Cortex of kidney (tissue), 1 donor: Measurements from ENCODE around the gene ST3GAL4.

Source experiments
- DNase-seq: peaks from one replicate; lab custom pipeline; 2025; lab: John Stamatoyannopoulos, UW

The ST3GAL4 gene

DNA sequence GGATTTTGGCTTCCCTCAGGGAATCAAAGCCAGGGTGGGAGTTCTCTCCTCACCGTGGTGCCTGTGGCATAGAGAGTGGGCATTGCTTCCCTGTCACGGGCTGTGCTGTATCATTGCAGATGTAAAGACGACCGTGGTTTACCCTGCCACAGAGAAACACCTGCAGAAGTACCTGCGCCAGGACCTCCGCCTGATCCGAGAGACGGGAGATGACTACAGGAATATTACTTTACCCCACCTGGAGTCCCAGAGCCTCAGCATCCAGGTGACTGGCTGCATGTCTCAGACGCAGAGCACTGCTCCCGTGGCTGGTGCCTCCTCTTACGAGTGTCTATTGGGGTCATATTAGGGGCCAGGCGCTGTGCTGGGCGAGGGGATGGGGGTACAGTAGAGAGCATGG is 24.2 kb upstream of the ST3GAL4 start:
- no peak for DNase-seq

DNA sequence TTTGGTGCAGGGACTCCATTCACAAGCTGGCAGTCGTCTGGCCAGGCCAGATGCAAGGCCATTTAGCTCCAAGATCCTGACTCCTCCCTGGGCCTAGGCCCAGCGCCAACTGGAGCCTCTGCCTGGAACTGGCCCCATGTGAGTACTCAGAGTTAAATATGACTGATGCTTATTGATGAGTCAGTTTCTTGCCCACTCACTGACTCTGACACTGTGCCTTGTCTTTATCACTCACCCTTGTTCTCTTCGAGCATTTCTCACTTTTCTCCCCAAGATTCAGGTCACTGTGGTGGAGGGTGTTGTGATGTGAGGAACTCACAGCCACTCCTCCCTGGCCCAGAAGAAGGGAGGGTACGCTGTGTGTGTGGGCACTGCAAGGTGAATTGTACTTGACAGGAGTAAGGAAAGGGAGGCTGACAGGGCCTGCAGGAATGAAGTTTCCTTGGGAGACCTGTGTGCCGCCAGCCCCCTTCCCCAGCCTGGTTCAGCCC is 23.2 kb upstream of the ST3GAL4 start:
- DNase-seq: no peak

DNA sequence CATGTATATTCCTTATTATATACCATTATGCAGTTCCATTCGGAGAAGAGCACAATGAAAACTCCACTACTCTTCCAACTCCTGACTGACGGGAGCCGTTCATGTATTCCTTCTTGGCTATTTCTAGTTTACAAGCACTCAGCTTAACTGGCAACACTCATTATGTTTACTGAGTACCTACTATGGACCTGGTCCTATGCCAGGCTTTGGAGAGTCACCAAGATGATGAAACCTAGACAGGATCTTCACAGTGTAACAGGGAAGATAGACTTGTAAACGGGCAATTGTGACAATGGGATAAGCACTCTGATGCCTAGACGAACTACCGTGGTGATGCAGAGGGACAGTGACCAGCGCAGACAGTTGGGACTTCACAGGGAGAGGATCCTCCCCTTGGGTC is 22.3 kb upstream of the ST3GAL4 start:
- DNase-seq: no peak

DNA sequence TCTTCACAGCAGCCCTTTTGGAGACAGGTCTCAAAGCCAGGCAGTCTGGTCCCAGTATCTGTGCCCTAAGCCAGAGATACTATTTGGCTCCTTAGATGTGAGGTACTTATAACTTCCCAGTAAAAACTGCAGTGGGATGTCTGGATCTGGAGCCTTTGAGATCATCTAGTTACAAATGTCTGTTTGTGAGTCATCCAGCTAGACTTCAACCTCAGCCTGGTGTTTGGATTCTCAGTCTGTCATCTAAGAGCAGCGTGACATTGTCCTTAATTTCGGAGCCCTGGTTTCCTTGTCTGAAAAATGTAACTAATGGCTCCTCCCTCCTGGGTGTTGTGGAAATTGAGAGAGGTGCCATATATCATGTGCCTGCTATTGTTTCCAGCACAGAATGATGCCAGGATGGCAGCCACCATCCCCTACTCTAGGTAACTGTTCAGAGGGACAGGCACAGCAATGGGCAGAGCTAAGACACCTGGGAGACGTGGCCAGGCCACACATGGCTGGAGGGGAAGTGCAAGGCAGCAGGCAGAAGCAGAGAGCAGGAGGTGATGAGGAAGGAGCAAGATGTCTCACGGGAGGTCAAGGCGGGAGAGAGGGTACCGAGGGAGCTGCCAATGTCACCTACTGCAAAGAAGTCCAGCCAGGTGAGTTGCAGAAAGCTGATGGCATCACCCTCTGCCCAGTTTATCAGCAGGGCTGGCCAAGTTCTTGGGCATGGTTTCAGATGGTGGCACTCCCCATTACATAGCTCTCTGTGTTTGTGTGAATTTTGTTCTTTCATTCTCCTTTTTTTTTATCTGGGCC is 20.6 kb upstream of the ST3GAL4 start:
- DNase-seq: no peak

DNA sequence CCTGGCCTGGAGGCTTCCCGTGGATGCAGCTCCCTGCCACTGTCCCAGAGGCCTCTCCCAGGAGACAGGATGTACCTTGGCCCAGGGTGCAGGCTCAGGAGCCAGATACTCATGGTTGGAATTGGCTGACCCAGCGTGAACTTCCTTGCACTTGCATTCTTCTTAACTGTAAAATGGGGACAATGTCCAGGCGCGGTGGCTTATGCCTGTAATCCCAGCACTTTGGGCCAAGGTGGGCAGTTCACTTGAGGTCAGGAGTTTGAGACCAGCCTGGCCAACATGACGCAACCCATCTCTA is 20.1 kb upstream of the ST3GAL4 start:
- DNase-seq: no peak

DNA sequence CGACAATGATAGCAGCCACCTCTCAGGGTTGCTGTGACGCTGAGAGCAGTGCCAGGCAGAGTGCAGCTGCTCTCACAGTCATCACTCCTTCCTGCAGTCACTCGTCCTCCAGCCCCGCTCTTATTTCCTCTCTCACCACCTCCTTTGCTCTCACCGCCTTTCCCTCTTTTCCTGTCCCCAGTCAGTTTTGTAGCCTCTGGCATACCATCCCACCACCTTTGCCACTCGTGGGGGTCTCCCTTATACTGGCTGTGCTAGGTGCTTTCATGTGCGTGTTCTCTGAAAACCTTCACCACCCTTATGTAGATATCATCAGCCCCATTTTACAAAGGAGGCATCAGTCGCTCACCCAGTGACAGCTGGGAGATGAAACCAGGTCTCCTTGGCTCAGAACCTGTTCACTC is 19.3 kb upstream of the ST3GAL4 start:
- DNase-seq: no peak

DNA sequence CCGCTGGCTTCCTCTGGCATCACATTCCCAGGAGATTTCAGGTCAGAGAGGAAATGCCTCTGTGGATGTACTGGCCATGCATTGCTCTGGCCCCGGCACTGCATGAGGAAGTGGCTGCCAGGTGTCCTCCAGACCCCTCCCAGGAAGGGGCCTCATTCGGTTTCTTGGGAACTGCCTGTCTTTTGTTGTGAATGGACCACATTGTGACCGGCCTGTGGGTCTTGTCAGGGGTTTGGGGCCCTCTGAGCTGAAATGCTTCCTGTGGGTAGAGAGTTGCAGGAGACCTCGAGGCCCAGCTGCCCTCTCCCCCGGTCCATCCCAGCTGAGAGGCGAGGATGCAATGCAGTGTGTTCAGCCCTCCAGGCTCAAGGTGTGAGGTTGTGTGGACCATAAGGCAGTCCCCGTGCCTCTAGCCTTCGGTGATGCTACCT is 18.8 kb upstream of the ST3GAL4 start:
- DNase-seq: no peak

DNA sequence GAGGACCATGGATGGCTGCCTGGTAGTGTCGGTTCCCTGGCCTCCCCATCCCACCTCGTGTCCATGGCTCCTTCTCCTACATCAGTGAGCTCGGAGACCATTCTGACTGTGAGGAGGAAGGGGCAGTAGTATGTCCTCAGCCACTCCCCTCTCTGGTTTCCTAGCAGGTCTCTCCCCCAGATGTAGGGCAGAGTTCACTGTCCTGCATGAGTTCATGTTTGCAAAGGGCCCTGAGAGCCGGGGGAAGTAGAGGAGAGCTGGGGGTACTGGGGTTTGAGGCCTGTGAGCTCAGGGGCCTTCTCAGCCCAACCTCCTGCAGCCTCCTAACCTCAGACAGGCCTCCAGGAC is 18.4 kb upstream of the ST3GAL4 start:
- no peak for DNase-seq

DNA sequence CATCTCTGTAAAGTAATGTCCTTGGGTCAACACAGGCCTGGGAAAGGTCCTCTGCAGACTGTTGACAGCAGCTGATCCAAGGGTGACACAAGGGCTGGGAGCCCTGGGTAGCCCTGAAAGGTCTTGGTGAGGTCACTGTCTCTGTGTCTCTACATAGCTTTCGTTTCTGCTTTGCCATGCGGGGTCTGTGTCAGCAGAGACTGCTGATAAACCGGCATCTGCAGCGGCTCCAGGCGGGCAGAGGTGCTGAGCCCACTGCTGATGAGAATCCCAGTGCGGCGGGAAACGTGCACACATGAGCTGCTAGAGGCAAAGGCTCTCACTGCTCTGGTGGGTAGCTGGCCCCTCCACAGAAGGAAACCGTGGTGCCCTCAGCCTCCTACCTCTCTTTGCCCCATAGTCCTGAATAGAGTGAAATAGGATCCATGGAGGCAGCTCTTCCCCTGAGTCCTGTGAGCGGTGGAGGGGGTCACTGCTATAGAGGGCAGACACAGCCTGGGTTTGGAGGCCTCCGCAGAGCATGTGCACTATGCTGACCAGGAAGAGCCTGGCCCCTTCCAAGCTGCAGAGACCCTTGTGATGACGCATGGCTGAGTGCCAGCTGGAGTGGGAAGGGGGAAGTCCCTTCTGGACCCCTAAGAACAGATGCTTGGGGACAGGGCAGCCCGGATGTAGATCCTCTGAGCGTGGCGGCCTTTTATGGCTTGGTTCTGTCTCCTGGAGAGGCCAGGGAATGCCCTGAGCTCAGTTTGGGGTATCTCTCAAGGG is 17.8 kb upstream of the ST3GAL4 start:
- no peak for DNase-seq

DNA sequence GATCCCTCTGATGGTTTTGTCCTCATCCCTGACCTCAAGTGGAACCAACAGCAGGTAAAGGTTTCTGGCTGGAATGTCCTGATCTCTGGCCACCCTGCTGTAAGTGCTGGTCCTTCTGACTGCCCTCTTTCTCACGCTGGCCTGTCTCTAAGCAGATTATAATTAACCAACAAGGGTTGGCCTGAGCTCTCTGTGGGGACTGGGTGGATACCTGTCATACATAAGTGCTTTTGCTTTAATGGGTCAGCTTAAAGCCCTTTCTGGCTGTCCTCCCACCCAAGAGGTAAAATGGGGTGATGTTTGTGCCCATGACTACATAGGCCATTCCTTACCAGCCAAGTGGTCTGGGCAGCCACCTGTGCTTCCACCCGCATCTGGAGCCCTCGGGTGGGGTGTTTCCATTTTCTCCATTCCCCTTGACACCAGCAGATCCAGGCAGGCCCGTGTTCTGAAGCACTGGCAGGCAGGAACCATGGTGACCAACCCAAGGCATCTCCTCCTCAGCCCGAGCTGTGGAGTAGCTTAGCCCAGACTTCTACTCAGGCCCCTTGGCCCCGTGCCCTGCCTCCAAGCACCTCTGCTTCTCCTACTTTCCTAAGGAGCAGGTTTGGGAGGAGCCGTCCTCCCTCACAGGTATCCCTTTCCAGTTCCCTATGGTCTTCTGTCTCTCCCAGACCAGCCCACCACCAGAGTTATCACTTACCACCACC is 17.0 kb upstream of the ST3GAL4 start:
- no peak for DNase-seq

DNA sequence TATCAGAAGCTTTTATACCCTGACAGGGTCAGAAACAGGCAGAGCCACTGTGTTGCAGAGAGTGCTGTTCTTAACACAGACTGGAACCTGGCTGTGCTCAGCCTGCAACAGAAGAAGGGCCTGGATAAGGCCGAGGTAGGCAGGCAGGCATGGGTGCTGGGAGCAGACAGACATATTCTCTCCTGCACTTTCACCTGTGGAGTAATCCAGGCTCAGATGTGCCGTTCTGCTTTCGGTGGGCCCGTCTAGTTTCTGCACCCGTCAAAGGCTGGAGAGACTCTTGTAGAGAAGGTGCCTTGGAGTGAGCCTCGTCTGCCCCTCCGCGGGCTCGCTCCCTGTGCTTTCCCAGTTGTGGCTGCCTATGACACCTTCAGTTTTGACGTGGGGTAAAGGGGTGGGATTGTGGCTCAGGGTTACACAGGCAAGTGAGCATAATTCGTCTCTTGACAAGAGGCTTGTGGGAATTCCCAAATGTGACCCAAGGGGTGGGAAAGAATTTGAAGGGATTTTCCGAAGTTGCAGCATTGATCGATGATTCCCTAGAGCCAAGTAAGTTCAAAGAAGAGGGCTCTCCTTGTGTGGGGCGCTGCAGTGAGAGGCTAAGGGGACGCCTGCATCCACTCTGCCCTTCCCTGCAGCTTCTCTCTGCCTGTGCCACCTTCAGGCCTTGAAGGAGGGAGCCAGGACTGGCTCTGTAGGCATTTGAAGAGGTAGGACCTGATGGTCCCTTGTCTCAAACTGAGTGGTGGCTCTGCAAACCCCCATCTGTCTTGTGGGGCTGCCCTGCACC is 16.2 kb upstream of the ST3GAL4 start:
- no peak for DNase-seq

DNA sequence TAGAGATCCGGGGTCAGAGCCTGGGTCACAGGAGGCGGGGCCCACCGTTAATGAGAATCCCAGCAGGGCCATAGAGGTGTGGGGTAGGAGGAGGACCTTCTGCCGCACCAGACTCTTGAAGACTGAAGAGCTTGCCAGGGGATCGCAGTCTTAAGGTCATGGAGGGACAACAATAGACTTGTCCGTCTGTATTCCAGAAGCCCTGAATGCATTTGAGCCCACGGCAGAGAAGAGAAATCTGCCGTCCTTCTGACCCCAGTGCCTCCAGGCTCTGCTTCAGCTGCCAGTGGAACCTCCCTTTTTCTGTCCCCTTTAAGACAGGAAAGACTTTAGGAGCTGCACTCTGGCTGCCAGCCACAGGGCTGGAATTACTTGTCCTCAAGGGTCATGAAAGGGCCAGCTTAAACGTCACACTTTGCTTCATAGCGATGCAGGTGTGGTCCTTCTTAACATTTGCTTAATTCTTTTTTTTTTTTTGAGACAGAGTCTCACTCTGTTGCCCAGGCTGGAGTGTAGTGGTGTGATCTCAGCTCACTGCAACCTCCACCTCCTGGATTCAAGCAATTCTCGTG is 15.5 kb upstream of the ST3GAL4 start:
- no peak for DNase-seq

DNA sequence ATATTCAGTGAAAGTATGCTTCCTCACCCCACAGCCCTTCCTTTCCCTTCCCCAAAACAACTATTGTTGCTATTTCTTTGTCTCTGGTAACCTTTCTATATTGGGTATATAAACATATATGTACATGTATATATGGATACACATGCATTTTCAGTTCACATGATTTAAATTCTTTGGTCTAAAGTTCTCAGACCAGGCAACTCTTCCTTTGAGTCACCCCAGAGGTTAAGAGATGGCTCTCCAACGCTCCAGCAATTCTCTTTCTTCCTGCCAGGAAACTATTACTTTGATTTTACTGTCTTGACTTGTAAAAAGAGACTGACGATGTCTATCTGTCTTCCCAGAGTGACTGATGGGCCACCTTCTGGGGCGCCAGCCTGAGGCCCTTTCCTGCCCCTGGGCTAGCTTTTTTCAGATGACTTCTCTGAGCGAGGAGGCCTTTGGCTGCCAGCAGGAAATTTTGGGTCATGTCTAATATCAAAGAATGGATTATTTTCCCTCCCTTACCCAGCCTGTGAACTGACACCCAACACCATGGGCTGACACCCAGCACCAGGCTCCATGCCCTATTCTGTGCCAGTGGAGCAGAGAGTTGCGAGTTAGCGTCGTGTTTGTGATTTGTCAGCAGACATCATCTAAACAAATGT is 14.4 kb upstream of the ST3GAL4 start:
- no peak for DNase-seq

DNA sequence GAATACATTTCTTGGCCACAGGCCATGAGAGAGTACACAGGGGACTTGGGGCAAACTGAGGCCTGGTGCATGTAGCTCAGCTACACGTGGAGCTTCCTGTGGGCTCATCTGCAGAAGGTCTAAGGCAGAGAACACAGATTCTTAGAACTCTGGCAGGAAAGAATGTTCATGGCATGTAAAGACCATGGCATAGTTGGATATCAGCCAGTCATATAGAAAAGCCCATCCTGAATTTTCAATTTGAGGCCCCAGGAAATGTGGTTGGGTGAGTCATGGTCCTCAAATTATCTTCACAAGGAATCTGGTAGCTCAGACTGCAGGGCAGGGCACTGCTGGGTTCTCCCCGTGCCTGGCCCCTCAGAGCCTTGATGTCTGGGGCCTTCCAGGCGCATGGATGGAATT is 13.7 kb upstream of the ST3GAL4 start:
- no peak for DNase-seq

DNA sequence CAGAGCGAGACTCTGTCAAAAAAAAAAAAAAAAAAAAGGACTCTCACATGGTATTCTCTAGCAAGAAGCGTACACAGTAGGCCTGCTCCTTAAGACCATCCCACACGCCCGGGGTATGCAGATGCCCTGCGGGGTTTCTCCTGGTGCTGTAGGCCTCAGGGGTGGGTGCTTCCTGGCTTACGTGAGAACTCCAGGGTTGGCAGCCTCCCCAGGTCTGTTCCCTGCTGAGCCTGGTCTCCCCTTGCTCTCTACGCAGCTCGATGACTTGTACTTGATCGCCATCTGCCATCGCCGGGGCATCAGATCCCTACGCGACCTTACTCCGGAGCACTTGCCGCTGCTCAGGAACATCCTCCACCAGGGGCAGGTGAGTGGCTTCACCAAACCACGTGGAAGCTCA is 12.4 kb upstream of the ST3GAL4 start:
- DNase-seq: no peak

DNA sequence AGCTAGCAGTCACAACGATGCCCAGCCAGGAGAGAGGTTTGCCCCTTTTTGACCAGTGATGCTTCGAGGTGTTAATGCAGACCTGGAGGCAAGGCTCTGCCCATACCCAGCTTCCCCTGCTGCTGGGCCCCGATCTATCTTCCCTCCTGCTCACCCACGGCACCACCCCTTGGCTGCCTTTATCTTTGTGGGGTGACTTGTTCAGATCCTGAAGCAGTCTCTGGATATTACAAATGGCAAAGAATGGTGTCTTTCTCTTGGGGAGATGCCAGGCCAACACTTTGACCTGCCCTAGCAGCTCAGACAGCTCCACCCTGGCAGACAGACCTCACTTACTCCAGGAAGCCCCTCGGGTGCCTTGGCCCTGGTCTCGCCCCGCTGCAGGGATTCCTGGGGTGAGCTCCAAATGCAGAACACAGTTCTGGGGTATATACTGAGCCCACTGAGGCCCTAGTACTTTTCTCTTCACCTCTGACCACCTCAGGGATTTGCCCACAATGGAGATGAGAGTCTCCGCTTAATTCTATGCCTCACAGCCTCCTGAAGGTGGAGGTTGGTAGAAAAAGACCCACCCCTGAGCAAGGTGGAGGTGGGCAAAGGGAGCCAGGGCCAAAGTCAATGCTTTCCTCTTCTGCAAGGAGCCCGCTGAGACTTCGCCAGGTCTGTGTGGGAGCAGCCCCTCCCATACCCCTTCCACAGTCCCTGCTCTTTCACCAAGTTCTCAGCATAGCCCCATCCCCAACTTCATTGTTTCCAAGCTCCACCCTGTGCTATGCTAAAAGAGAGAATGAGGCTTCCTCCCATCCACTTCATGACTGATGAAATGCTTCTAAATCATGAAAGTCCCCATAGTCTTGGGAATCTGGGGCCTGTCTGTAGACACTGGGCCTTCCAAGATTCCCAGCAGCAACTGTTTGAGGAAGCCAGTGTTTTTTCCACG is 11.1 kb upstream of the ST3GAL4 start:
- DNase-seq: no peak

DNA sequence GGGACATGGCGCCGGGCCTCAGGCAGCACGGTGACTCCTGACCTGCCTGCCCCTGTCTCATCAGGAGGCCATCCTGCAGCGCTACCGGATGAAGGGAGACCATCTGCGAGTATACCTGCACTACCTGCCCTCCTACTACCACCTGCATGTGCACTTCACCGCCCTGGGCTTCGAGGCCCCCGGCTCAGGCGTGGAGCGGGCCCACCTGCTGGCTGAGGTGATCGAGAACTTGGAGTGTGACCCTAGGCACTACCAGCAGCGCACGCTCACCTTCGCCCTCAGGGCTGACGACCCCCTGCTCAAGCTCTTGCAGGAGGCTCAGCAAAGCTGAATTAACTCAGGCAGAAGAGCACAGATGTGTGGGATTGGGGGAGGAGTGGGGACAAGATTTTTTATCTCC is 10.2 kb upstream of the ST3GAL4 start:
- DNase-seq: no peak

DNA sequence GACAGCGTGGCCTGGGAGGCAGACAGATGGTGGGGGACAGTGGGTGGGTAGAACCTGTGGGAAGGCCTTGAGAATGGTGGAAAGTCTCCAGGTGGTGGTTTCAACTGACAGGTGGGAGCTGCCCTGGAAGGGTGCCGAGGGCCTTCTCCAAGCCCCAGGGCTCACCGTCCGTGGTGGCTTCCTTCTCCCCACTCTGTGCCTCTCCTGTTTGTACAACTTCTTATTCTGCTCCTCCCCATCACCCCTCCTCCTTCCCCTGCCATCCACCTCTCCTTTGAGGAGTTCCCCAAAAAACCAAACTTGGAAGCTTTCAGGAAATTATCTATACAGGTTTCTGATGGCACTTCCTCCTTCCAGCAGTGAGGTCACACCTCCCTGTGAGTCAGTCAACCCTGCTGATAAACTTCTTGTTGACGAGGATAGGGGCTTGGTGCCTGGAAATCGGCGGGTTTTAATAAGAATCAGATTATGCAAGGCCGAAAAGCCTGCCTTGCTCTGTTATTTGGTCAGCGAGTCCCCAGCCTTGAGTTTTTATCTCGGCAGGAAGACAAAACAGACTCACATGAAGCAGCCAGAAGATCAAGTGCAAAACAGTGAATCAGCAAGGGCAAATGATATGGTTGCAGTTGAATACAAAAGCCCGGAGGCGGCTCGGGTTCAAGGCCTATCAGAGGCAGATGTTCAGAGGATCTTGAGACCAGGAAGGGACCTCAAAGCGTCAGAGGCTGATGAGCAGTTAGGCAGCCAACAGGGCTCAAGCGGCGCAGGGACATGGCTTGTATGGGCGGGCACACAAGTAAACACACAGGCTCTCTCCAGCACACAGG is 9.5 kb upstream of the ST3GAL4 start:
- no peak for DNase-seq

DNA sequence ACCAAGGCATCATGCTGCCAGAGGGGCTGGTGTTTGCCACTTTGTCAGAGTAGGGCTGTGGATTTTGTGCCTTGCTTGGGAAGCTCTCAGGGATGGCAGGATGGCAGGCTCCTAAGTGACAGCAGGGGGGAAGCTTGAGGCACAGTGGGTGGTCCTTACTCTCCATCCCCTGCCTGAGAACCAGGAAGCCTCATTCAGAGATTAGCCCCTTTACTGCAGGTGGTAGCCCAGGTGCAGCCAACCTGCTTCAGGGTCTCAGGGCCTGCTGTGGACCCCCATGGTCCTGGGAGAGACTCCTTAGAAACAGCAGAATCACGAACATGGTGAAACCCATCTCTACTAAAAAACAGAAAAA is 8.9 kb upstream of the ST3GAL4 start:
- no peak for DNase-seq
